HepG2 (cell line): ENCODE measurements around the gene TLR6. TPM values are rescaled to one million over a fixed set of nuclear protein-coding genes. Genes with fewer than 3 reads are reported as not detected.

Experiments used
- ARHGAP35 ChIP-seq: sonication (generic); formaldehyde crosslinking; IDR thresholded peaks from 2 replicates; pipeline ENCODE4 v1.9.0; 2022; ENCODE audit warnings: mild to moderate bottlenecking, inconsistent platforms, moderate library complexity, missing genetic modification reagents, borderline replicate concordance
- CEBPB ChIP-seq: IDR thresholded peaks from 2 replicates; pipeline ENCODE4 v1.6.1; 2011; ENCODE audit warnings: low read depth, low read length, improper control_type of control experiment, borderline replicate concordance
- CREM ChIP-seq, 2 experiments: sonication (generic) in 1 of 2; formaldehyde crosslinking in 1 of 2; IDR thresholded peaks; 2 replicates each; pipeline versions ENCODE4 v1.4.0 to v1.6.1; 2016 to 2020; ENCODE audit warnings: antibody characterized with exemption in 1 of 2, mild to moderate bottlenecking in 1 of 2, missing genetic modification reagents in 1 of 2
- HDAC2 ChIP-seq: sonication (generic); formaldehyde crosslinking; IDR thresholded peaks from 2 replicates; pipeline ENCODE4 v1.4.0; 2020; ENCODE audit warnings: missing genetic modification reagents
- KAT8 ChIP-seq: IDR thresholded peaks from 2 replicates; pipeline ENCODE4 v1.6.1; 2016; ENCODE audit warnings: missing genetic modification reagents, missing compliant biosample characterization
- NR2F1 ChIP-seq, 2 experiments: fragments of 450-650 bp in 1 of 2; formaldehyde crosslinking in 1 of 2; IDR thresholded peaks; 2 replicates each; pipeline versions ENCODE4 v1.5.0 to v1.6.1; 2016 to 2020; ENCODE audit warnings: mild to moderate bottlenecking in 1 of 2, missing compliant biosample characterization in 1 of 2, missing genetic modification reagents in 1 of 2, moderate library complexity in 1 of 2
- PAXIP1 ChIP-seq: sonication (generic); formaldehyde crosslinking; conservative IDR thresholded peaks from 2 replicates; pipeline ENCODE4 v1.4.0; 2020; ENCODE audit warnings: mild to moderate bottlenecking, missing genetic modification reagents, moderate library complexity
- PREB ChIP-seq: sonication (generic); formaldehyde crosslinking; IDR thresholded peaks from 2 replicates; pipeline ENCODE4 v1.4.0; 2020; ENCODE audit warnings: missing genetic modification reagents
- RAD21 ChIP-seq: fragments of 450-650 bp; formaldehyde crosslinking; IDR thresholded peaks from 2 replicates; pipeline ENCODE4 v1.5.0; 2020; ENCODE audit warnings: mild to moderate bottlenecking
- RBAK ChIP-seq: sonication (generic); formaldehyde crosslinking; IDR thresholded peaks from 2 replicates; pipeline ENCODE4 v1.5.1; 2020; ENCODE audit warnings: mild to moderate bottlenecking, missing genetic modification reagents
- SALL2 ChIP-seq: sonication (generic); formaldehyde crosslinking; IDR thresholded peaks from 2 replicates; pipeline ENCODE4 v1.8.1; 2023; ENCODE audit warnings: mild to moderate bottlenecking, missing genetic modification reagents, inconsistent platforms
- SIX4 ChIP-seq: sonication (generic); formaldehyde crosslinking; IDR thresholded peaks from 2 replicates; pipeline ENCODE4 v1.4.0; 2020; ENCODE audit warnings: missing genetic modification reagents
- SOX5 ChIP-seq: IDR thresholded peaks from 2 replicates; pipeline ENCODE4 v1.6.1; 2016; ENCODE audit warnings: borderline replicate concordance
- ZBTB2 ChIP-seq: sonication (generic); formaldehyde crosslinking; IDR thresholded peaks from 2 replicates; pipeline ENCODE4 v1.8.0; 2022; ENCODE audit warnings: low read depth, missing genetic modification reagents
- ZFP36L1 ChIP-seq: sonication (generic); formaldehyde crosslinking; IDR thresholded peaks from 2 replicates; pipeline ENCODE4 v1.8.0; 2022; ENCODE audit warnings: mild to moderate bottlenecking, missing genetic modification reagents, moderate library complexity
- ZFX ChIP-seq: sonication (generic); formaldehyde crosslinking; IDR thresholded peaks from 2 replicates; pipeline ENCODE4 v1.4.0; 2020; ENCODE audit warnings: mild to moderate bottlenecking, low read depth, missing genetic modification reagents, moderate library complexity
- ZNF207 ChIP-seq: fragments of 450-650 bp; IDR thresholded peaks from 2 replicates; pipeline ENCODE4 v1.6.1; 2016; ENCODE audit warnings: antibody characterized with exemption, borderline replicate concordance
- ZNF550 ChIP-seq: sonication (generic); formaldehyde crosslinking; IDR thresholded peaks from 2 replicates; pipeline ENCODE4 v1.4.0; 2020; ENCODE audit warnings: mild to moderate bottlenecking, missing genetic modification reagents, borderline replicate concordance
- ZNF784 ChIP-seq: sonication (generic); formaldehyde crosslinking; IDR thresholded peaks from 2 replicates; pipeline ENCODE4 v1.5.1; 2020; ENCODE audit warnings: missing genetic modification reagents, mild to moderate bottlenecking, borderline replicate concordance
- ZSCAN22 ChIP-seq: sonication (generic); formaldehyde crosslinking; IDR thresholded peaks from 2 replicates; pipeline ENCODE4 v1.4.0; 2020; ENCODE audit warnings: mild to moderate bottlenecking, missing genetic modification reagents
- polyA plus RNA-seq, 8 experiments: library from polyadenylated mRNA; depleted of rRNA in 3 of 8; stranded (reverse) in 7 of 8; unstranded in 1 of 8; fragments of >200 nt; fragmentation: Illumina TruSeq in 4 of 8; extraction: Trizol in 4 of 8; gene quantifications; 2 replicates each; pipeline versions ENCODE4 v1.2.1 to v1.2.3, GENCODE V29; 2011 to 2016; ENCODE audit warnings: low read depth in 4 of 8, missing spikeins in 1 of 8, mixed read lengths in 1 of 8; ENCODE audit not compliant: insufficient read depth in 1 of 8
- total RNA-seq, 5 experiments: library from RNA; depleted of rRNA; stranded (reverse); fragments of >200 nt; fragmentation: Illumina TruSeq; extraction: Trizol; gene quantifications; 2 replicates each; pipeline ENCODE4 v1.2.3, GENCODE V29; 2016; ENCODE audit warnings: low read depth in 1 of 5
- TF ChIP-seq, protein P1 (sequence below): sonication (generic); formaldehyde crosslinking; IDR thresholded peaks from 2 replicates; pipeline ENCODE4 v1.5.0; 2020; ENCODE audit warnings: mild to moderate bottlenecking, missing genetic modification reagents, borderline replicate concordance

TLR6 gene
- total and polyA plus RNA-seq, 2 of the 13 experiments (the other 11 are each of a cell fraction or from before 2014, with no cell fraction given), result 0.33 to 0.71 TPM

DNA sequence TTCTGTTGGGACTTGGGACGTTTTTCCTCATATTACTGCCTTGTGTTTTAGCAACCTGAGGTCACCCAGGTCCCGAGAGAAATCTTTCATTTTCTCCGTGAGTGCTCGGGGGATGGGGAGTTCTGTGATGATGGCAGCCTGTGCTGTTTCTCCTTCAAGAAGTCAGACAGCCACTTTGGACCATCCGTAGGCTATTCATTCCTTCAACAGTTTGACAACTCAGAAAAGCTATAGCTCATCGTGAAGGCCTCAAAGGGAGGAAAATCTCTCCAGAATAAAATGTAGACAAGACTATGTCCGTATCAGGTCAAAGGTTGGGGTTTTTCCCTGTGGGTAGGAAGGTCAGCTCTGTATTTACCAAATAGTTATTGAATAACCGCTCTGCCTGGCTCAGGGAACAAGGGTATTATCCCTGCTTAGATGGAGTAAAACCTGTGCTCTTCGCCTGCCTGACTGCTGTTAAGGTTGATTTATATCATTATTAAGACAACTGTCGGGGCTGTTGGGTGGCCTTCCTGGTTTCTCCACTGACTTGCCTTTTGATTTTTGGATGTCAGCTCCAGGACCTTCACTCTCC lies 47.6 kb upstream of the TLR6 start (continued):
- TF ChIP-seq PAXIP1 (CRISPR knock-in tag) (peak; percentile 96), ZBTB2 (CRISPR knock-in tag) (no peak), RAD21 (CRISPR knock-in tag) (no peak), ZFP36L1 (CRISPR knock-in tag) (peak; percentile 55; the same call in 1 of the 2 replicates), KAT8 (no peak), ZSCAN22 (CRISPR knock-in tag) (no peak), SOX5 (CRISPR knock-in tag) (peak; percentile 52; the same call in 1 of the 2 replicates), ZNF207 (no peak), HDAC2 (CRISPR knock-in tag) (peak; percentile 75), SIX4 (CRISPR knock-in tag) (no peak), ZFX (CRISPR knock-in tag) (peak; percentile 43; the same call in 1 of the 2 replicates), CEBPB (no peak), ARHGAP35 (CRISPR knock-in tag) (no peak), NR2F1 (CRISPR knock-in tag; IDR thresholded peaks at IDR 0.05) (peak; percentile 87 to 90), ZNF550 (no peak), PREB (CRISPR knock-in tag) (no peak), CREM (IDR thresholded peaks at IDR 0.05) (peak; percentile 43; the same call in 1 of the 2 replicates), CREM (CRISPR knock-in tag; IDR thresholded peaks at IDR 0.05) (no peak), ZNF784 (CRISPR knock-in tag) (no peak), RBAK (CRISPR knock-in tag) (no peak), SALL2 (CRISPR knock-in tag) (no peak)
- TF ChIP-seq, protein P1, sequence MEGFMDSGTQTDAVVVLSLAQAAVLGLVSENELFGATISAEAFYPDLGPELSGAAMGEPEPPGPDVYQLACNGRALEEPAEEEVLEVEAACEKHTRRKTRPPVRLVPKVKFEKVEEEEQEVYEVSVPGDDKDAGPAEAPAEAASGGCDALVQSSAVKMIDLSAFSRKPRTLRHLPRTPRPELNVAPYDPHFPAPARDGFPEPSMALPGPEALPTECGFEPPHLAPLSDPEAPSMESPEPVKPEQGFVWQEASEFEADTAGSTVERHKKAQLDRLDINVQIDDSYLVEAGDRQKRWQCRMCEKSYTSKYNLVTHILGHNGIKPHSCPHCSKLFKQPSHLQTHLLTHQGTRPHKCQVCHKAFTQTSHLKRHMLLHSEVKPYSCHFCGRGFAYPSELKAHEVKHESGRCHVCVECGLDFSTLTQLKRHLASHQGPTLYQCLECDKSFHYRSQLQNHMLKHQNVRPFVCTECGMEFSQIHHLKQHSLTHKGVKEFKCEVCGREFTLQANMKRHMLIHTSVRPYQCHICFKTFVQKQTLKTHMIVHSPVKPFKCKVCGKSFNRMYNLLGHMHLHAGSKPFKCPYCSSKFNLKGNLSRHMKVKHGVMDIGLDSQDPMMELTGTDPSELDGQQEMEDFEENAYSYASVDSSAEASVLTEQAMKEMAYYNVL, result 0 out of 2 replicates have a peak, but pooled peaks have one; percentile 41
